GM23338 (cell line): Measurements from ENCODE around the gene DGKG.

Source experiments
- CREB1 ChIP-seq: fragments of 250-450 bp; sonication (Bioruptor Pico); IDR thresholded peaks from 2 replicates; pipeline ENCODE4 v1.5.0; 2020; ENCODE audit warnings: low read depth, mild to moderate bottlenecking, moderate library complexity
- CTCF ChIP-seq, 2 experiments: fragments of 200-600 bp in 1 of 2; sonication (generic) in 1 of 2; conservative IDR thresholded peaks; 2 replicates each; pipeline versions ENCODE4 v1.5.1 to v1.6.1; 2016 to 2017; ENCODE audit warnings: antibody characterized with exemption in 2 of 2, low read depth in 2 of 2, mild to moderate bottlenecking in 2 of 2, moderate library complexity in 1 of 2
- EZH2 ChIP-seq: fragments of 200-600 bp; sonication (generic); IDR thresholded peaks from one replicate; pipeline ENCODE4 v1.8.0; 2017; ENCODE audit warnings: antibody characterized with exemption, mild to moderate bottlenecking, low read depth; ENCODE audit not compliant: unreplicated experiment
- NANOG ChIP-seq: IDR thresholded peaks from 2 replicates; pipeline ENCODE4 v1.6.1; 2016; ENCODE audit warnings: antibody characterized with exemption, borderline replicate concordance
- POLR2AphosphoS5 ChIP-seq: IDR thresholded peaks from 2 replicates; pipeline ENCODE4 v1.6.1; 2016; ENCODE audit warnings: antibody characterized with exemption, low read depth
- REST ChIP-seq: IDR thresholded peaks from one replicate; pipeline ENCODE4 v1.6.1; 2018; ENCODE audit warnings: antibody characterized with exemption; ENCODE audit not compliant: unreplicated experiment
- ZNF114 ChIP-seq: fragments of 250-450 bp; sonication (Bioruptor Pico); IDR thresholded peaks from 2 replicates; pipeline ENCODE4 v1.5.0; 2020; ENCODE audit warnings: mild to moderate bottlenecking, moderate library complexity
- ZNF331 ChIP-seq: fragments of 250-450 bp; sonication (Bioruptor Pico); IDR thresholded peaks from 2 replicates; pipeline ENCODE4 v1.5.0; 2020; ENCODE audit warnings: low read depth, mild to moderate bottlenecking, moderate library complexity

- TF ChIP-seq REST (no peak), CTCF (conservative IDR thresholded peaks at IDR 0.05; ENCODE audit: low read depth in 2 of 2) (no peak), EZH2 (no peak), CREB1 (CRISPR knock-in tag) (no peak), POLR2AphosphoS5 (no peak), ZNF114 (CRISPR knock-in tag) (no peak), ZNF331 (no peak), NANOG (no peak)
These were observed 21.3 kb upstream of the DGKG start for GRCh38 chr3:186383026-186383993.
